ENCODE results near the gene YWHAQ. TPM values are rescaled to one million over a fixed set of nuclear protein-coding genes. Genes with fewer than 3 reads are reported as not detected.
"Not testable (repeated sequence)": the region's sequence is repeated elsewhere in the genome, so short reads cannot be mapped to it uniquely, and the experiment has no call there.

The YWHAQ gene
- total RNA-seq, 1 donor from 2014 or later: 179 TPM

DNA sequence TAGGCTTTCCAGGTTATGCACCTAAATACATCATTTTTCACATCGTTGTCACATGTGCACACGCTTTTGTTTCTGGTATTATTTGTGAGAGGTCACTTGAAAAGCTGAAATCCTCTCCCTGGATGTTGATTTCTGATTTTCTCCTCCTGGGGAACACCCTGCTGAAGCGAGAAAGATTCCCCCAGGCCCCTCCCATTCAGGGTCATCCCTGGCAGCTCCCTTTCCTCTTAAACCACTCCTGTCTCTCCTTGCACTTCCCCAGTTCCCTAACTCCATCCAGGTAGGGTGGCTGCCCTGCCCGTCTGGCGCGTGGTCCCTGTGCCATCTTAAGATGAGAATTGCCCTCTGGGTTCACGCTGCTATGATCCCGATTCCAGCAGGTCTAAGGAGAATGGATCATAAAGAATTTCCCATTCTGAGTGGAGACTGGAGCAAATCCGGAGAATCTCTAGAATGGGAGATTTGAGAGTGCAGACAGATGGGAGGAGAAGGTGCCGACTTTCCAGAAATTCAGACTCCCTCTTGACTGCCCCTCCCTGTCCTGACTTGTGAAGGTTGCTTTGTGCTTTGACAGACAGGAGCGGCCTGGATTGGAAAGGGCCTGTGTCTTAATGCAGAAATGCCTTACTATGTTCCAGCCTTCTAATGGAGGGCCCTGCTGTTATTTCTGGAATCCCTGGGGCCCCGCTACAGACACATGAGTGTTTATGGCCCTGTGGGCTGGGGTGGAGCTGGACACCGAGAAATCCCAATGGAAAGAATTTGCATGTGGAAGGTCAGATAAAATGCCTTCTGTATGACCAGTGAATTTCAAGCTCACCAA lies 1.3 kb upstream of the YWHAQ start:
- no peak for DNase-seq

DNA sequence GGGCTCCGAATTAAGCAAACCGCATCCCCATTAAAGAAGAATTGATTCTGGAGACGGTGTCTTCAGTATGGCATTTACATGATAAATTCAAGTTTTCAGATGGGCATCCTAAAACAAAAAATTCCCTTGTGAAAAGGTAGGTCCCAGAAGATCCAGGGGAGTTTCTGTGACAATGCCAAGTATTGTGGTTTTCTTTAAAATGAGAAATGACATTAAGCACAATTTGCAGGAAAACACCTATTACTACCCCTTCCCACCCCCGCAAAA lies 689 bp upstream of the YWHAQ start:
- no peak for DNase-seq

DNA sequence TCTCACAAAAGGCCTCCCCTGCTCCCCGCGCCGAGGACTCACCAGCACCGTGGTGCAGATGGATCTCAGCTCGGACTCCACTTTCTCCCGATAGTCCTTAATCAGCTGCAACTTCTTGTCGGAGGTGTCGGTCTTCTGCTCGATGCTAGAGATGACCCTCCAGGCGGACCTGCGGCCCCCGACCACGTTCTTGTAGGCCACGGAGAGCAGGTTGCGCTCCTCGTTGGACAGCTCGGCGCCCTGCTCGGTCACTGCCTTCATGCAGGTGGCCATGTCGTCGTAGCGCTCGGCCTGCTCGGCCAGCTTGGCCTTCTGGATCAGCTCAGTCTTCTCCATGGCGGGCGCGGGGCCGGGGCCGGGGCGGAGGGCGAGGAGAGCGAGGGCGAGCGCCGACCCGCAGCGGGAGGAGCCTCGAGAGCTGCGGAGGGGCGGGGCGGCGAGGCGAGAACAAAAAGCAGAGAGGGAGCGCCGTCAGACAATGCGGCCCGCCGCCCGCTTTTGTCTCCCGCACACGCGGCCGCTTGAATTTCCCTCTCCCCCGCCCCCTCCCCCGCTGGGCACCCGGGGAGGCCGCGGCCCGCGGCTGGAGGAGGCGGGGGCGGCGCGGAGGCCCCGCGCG lies 571 bp downstream of the YWHAQ start:
- DNase-seq: peak; percentile 77

DNA sequence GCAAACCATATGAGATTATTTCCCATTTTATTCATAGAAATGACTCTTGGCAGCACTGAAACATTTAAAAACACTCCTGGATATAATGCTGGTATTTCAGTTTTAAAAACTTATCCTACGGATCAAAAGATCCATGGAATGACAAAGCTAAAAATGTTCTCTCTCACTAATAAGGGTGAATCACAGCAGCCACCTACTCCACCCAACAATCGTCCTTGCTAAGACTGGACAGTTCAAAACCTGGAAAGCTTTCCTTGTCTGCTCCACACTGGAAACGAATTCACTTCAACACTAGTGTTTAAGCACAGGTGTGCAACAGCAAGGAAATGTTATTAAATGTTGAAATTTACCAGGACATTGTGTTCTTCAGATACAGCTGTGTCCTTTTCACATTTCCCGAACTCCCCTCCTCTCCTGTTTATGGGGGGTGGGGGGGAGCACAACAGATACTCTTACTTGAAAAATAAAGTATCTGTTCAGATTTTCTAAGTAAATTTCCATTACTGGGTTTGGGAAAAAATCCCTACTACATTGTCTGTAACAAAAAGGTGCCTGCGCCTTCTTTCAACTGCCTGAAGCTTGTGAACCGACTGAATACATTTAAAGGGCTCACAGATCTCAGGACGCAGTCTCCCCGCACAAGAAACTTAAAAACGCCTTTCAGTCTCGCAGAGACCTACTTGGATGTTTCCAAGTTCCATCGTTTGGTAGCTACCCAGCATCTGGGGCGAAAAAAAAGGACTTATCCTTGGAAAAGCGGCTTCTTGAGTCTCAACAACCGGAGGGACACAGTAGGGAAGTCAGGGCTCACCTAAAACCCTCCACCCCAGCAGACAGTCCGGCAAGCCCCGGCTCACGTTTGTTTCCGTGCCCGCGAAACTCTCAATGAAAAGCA lies 1.3 kb downstream of the YWHAQ start:
- peak; percentile 53 for DNase-seq

DNA sequence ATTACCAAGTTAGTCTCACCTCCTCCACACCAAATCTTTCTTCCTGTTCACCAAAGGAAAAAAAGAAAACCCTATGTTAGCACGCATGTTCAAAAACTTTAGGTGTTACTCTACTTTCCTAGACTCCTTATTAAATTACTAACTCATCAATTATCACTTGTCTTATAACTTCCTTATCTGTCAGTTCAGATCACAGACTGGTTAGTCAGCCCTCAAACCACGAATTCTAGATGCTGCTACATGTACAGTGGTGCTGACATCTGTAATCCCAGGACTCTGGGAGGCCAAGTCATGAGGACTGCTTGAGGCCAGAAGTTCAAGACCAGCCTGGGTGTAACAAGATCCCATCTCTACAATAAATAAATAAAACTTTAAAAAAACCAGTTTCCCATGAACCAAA lies 3.5 kb downstream of the YWHAQ start:
- no peak for DNase-seq

DNA sequence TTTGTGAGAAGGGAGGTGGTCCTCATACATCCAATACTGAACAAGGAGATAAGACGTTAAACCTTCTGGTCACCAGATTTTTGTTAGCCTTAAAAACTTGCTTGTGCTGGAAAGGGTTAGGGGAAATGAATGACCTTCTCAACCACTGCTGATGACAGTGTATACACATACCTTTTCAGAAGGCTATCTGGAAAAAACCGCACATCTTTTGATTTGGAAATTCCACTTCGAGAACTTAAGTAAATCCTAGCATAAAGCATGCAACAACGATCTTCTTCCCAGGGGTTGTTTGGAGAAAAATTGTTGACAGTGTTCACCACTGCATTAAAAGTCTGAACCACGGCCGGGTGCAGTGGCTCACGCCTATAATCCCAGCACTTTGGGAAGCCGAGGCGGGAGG lies 7.6 kb downstream of the YWHAQ start:
- no peak for DNase-seq

DNA sequence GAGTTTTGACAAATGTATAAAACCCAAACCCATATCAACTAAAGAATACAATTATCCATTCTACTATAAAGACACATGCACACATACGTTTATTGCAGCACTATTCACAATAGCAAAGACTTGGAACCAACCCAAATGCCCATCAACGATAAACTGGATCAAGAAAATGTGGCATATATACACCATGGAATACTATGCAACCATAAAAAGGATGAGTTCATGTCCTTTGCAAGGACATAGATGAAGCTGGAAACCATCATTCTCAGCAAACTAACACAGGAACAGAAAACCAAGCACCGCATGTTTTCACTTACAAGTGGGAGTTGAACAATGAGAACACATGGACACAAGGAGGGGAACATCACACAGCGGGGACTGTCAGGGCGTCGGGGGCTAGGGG lies 9.1 kb downstream of the YWHAQ start:
- DNase-seq: not testable (repeated sequence)

DNA sequence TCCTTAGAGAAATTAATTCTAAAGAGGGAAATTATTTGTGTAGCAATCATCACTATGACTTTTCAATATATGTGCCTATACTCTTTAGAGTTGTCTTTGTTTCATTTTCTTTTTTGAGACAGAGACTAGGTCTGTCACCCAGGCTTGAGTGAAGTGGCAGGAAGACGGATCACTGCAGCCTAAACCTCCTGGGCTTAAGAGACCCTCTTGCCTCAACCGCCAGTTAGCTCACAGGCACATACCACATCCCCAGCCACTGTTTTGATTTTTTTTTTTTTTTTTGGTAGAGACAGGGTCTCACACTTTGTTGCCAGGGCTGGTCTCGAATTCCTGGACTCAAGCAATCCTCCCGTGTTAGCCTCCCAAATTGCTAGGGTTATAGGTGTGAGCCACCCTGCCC lies 12.4 kb downstream of the YWHAQ start:
- DNase-seq: no peak

DNA sequence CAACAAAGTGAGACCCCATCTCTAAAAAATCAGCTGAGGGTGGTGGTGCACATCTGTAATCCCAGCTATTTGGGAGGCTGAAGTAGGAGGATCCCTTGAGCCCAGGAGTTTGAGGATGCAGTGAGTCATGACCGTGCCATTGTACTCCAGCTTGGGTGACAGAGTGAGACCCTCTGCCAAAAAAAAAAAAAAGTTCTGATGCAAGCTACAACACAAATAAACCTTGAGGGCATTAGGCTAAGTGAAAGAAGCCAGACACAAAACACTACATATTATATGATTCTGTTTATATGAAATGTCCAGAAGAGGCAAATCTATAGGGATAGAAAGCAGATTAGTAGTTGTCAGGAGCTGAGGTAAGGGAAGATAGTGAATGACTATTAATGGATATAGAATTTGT lies 13.0 kb downstream of the YWHAQ start:
- peak; percentile 48 for DNase-seq

DNA sequence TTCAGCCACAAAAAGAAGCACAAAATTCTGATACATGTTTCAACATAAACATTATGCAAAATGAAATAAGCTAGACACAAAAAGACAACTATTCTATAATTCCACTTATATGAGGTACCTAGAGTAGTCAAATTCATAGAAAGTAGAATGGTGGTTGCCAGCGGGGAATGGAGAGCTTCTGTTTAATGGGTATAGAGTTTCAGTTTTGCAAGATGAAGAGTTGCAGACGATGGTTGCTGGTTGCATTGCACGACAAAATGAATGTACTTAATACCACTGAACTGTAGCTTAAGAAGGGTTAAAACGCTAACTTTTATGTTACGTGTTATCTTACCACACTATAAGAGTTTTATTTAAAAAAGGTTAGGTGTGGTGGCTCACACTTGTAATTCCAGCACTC lies 13.5 kb downstream of the YWHAQ start:
- no peak for DNase-seq

DNA sequence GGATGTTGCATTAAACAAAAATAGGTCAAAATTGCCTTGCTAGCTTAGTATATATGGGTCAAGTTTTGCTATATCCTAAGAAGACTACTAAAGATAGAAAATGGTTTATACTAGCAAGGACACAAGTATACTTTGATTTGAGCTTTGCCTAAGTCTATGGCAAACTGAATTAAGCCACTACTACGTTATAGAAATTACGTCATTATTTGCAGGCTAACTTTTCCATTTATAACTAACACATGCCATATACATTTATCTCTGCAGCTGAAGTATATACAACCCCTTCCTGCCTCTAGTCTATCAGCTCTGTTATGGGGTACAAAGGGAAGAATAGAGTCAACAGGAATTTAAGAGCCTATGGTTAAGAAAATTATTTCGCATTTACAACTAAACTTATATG lies 16.2 kb downstream of the YWHAQ start:
- DNase-seq: no peak

DNA sequence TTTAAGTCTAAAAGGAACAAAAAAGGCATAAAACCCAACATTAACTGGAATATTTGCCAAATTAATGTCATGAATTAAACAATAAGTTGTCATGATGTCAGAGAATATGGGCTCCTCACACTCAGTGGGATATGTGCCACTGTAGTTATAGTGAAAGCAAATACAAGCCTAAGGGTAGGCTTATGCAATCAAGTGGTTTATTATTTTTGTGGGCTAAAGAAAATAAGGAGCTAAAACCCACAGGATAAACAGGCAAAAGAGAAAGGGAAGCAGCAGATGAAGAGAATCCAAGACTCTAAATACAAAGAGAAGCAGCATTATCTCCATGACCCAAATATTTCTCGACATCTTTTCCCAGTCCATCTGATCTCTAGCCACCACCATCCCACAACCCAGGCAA lies 17.5 kb downstream of the YWHAQ start:
- DNase-seq: no peak

DNA sequence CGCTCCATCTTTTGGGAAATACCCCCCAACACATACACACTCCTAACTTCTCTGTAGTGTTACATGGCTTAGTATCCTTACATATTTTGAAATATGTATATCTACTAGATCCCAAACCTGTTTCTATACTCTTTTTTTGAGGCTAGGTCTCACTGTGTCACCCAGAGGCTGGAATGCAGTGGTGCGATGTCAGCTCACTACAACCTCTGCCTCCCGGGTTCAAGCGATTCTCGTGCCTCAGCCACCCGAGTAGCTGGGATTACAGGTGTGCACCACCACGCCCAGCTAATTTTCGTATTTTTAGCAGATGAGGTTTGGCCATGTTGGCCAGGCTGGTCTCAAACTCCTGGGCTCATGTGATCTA lies 19.3 kb downstream of the YWHAQ start:
- DNase-seq: not testable (repeated sequence)

DNA sequence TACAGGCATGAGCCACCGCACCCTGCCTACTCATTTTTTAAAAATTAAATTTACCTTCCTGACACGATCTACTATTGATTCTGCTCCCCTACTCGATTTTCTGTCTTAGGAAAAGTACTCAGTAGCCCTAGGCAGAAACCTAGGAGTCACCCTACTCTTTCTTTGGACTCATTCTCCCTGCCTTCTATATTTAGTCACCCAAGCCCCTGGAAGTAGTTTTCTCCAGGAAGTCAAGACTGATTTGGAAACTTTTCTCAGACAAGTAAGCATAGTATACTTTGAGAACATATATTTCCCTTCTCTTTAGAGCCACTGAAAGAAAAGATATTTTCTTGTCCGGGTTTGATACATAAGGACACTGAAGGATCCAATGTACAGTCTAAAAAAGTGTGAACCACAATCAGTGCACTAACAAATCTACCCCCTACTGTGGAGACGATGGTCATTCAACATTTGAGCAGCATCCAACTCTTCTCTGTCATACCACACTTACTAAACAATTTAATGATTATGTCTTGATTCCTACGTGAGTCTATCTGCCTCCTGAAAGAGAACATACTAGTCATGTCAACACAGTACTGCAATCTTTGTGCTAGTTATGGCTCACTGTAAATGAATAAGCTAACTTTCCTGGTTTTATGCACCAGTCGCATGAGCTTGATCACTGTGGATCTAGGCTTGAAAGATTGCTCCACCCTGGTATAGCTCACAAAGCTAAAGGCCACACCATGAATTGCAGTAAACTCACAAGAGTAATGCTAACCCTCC lies 19.8 kb downstream of the YWHAQ start:
- no peak for DNase-seq

DNA sequence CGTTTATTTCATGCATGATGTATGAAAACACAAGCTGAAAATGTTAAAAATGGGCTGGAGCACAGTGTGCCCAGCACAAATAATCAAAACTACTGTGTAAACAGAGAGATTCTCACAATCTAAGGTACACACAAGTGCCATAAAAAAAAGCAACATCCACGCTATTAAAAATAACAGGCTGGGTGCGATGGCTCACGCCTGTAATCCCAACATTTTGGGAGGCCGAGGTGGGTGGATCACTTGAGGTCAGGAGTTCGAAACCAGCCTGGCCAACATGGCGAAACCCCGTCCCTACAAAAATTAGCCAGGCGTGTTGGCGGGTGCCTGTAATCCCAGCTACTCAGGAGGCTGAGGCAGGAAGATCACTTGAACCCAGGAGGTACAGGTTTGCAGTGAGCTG lies 22.3 kb downstream of the YWHAQ start:
- not testable (repeated sequence) for DNase-seq

DNA sequence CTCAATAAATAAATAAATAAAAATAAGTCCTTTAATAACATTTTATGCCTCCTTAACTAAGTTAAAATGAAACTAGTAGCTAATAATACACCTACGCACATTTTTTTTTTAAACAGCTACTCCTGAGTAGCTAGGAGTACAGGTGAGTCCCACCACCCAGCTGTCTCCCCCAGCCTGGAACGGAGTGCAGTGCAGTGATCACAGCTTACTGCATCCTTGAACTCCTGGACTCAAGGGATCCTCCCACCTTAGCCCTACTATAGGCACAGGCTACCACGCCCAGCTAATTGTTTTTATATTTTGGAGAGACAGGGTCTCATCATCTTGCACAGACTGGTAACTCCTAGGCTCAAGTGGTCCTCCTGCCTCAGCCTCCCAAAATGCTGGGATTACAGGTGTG lies 28.4 kb downstream of the YWHAQ start:
- no peak for DNase-seq

DNA sequence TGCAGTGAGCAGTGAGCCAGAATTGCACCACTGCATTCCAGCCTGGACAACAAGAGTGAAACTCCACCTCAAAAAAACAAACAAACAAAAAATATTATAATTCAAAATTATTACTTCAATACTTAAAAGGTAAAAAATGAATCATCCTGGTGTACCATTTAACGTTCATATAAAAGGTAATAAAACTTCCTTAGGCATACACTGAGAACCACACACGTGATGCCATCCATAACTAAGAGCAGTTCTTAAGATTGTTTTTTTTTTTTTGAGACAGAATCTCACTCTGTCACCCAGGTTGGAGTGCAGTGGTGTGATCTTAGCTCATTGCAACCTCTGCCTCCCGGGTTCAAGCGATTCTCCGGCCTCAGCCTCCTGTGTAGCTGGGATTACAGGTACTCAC lies 29.4 kb downstream of the YWHAQ start:
- DNase-seq: no peak

DNA sequence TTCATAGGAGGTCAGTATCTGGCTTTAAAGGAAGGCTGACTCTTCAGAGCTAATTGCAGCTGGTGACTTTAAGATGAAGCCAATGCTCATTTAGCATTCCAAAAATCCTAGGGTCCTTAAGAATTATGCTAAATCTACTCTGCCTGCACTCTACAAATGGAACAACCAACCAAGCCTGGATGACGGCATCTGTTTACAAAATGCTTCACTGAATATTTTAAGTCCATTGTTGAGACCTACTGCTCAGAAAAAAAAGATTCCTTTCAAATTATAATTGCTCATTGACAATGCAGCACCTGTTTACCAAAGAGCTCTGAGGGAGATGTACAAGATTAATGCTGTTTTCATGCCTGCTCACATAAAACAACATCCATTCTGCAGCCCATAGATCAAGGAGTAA lies 31.4 kb downstream of the YWHAQ start:
- no peak for DNase-seq

DNA sequence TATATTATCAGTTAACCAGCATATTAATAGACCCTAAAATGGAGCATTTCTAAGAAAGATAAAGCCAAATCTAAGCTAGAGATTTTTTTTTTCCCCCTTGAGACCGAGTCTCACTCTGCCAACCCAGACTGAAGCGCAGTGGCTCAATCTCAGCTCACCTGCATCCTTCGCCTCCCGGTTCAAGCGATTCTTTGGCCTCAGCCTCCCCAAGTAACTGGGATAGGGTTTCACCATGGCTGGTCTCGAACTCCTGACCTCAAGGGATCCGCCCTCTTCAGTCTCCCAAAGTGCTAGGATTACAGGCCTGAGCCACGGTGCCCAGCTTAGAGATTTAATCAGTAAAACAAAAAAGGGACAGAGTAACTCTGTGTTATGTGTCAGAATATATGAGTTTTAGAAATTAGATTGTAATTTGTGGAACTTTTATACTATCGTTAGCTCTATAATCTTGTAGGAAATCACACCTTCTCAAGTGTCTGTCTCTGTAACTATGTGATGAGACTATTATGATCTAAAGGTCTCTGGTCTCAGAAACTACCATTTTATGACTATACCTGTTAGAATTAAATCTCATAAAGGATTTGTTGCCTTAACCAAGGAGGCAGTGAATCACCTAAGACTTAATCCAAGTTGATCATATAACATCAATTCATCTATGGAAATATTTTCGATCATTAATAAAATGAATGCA lies 34.0 kb downstream of the YWHAQ start:
- DNase-seq: no peak

DNA sequence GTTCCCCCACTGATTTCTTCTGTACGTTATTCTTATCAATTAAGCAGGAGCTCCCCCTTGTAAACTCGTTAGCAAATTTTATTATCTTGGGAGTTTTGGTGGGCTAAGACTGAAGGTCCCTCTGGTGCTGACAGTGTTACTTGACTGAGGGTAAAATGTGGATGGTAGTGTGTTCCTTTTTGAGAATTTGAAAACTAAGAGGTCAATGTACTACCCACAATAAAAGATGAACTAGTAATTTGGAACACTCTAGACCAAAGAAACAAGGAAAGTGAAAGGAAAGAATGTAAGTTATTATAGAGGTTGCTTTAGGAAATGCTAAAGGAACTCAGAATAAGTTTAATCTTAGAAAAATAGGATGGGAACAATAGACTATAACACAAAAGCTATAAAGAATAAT lies 35.1 kb downstream of the YWHAQ start:
- DNase-seq: no peak

DNA sequence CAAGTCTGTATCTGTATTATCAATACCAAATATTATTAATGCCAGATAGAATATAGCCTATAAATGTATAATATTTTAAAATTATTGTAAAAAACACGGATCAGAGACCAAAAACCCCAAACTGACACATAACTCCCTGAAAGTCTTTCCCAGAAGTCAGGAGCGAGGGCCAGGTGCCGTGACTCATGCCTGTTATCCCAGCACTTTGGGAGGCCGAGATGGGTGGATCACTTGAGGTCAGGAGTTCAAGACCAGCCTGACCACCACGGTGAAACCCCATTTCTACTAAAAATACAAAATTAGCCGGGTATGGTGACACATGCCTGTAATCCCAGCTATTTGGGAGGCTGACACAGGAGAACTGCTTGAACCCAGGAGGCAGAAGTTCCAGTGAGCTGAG lies 35.5 kb downstream of the YWHAQ start:
- not testable (repeated sequence) for DNase-seq

DNA sequence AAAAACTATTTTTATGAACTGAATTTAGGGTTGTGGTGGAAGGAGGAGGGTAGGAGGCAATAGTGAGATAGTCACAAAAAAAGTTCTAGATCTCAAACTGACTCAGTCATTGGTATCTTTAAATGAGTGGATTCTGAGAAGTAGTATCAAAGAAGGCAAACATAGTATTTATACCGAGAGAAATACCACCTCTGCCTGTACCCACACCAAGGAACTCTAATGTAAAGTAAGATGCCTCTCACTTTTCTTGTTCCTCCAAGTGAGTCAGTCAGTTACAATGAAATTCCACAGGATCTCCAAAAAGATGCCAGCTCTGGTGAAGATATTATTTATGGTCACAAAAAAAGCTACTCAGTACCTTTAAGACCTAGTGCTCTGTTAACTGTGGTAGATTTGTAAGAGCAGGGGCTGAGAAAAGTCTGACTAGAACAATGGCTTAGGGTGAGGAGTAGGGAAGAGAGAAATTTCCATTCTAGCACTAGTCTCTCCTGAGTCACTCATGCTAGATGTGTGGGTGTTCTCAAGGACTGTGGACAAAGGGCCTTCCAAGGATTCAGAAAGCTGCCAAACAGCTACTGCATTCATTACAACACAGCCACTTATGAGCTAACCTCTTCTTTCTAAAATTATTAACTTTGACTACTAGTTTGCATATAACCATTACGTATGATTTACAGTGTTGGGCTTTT lies 36.3 kb downstream of the YWHAQ start:
- peak; percentile 89 for DNase-seq
